ENCODE data around the gene C2orf76. TPM values are rescaled to one million over a fixed set of nuclear protein-coding genes. Genes with fewer than 3 reads are reported as not detected.

Gene C2orf76
- total RNA-seq = 5.1 and 5.9 TPM in 2 replicates

DNA sequence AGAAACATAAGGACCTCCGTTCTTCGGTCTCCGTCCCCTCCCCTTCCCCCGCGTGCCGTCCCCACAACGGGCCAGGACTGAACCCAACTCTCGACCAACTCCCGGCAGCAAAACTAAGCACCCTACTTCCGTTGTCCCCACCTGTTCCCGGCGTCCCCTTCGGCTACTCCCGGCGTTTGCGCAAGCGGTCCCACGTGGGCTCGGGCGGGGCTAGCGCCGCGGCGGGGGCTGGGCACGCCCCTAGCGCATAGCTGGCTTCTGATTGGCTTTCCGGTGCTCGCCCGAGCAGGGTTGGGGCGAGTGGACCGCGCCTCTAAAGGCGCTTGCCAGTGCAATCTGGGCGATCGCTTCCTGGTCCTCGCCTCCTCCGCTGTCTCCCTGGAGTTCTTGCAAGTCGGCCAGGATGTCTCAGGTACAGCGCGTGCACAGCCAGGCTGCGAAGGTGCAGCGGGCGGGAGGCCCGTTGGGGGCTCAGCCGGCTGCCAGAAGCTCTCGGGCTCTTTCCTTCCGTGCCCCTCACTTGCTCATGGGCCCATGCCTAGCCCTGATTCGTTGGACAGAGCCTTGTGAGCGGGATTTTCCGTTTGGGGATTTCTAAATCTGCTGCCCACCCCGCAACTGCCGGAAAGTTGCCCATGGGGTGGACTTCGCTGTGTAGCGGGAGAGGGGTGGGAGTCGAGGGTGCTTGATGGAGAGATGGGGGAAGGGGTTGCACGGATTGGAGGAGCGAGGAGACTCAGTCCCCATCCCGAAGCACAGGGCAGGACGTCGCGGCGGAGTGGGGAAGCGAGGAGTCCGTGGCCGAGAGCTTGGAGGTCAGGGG is at the start of gene C2orf76, which contains the start of gene DBI:
Gene C2orf76 (minus strand): TSS at position 186 of the 823 bp plus-strand sequence. CDS start 26,875 bp downstream, outside the sequence.
Gene DBI (plus strand): TSS at position 329 of the 823 bp plus-strand sequence. CDS start 75 bp downstream, at position 404.

Other genes with a start within 250 kb of the C2orf76 start
- gene C1QL2, start 208.1 kb downstream of the C2orf76 start, total RNA-seq = not detected in 2 replicates
- gene STEAP3, start 143.0 kb downstream of the C2orf76 start, total RNA-seq = 62.8 and 90.5 TPM in 2 replicates
- gene DBI, start 143 bp upstream of the C2orf76 start, total RNA-seq = 121 and 132 TPM in 2 replicates
- 0.20 TPM in 1 of 2 replicates, not detected in the other for gene TMEM37, start 65.0 kb upstream of the C2orf76 start, total RNA-seq
- not detected in 2 replicates for gene SCTR, start 157.6 kb upstream of the C2orf76 start, total RNA-seq
- under 0.01 TPM in 1 of 2 replicates, not detected in the other for gene CFAP221, start 177.6 kb upstream of the C2orf76 start, total RNA-seq